ENCODE data around the gene CXCR5.
A peak's percentile ranks its signal among the peaks of the same experiment; 100 is the strongest.

The CXCR5 gene

GRCh38 chr11:118914178-118914918 lies 30.7 kb downstream of the CXCR5 start:
- no peak for DNase-seq

DNA sequence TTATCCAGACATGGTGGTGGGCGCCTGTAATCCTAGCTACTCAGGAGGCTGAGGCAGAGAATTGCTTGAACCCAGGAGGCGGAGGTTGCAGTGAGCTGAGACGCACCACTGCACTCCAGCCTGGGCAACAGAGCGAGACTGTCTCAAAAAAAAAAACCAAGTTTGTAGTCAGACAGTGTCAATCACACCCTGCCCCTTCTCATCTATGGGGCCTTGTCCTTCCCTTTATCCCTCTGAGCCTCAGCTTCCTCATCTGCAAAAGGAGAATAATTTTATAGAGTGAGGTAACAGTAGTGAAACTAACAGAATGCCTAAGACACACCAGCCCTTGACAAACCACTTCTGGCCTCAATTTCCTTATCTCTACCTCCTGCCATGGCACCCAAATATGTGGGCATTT lies 31.3 kb downstream of the CXCR5 start:
- DNase-seq, result no peak

DNA sequence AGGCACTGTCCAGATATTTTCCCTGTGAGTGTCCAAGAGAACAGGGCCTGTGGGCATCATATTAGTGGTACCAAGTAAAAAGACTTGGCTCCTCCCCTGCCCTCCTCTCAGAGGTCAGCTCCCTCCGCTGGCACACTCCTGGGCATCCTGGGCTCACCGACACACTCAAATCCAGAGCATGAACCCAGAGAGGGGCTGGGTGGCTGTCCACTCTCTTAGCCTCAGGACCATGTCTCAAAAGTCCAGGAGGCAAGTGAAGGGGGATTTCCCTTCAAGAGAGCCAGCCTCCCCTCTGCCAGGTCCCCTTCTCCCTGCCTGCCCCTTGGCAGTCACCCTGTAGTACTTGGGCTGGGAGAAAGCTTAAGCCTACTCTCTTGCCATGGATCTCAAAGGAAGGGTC lies 31.7 kb downstream of the CXCR5 start:
- DNase-seq, result no peak

GRCh38 chr11:118915941-118916841 lies 32.5 kb downstream of the CXCR5 start:
- DNase-seq, result no peak

- DNase-seq, result peak; percentile 49
These were observed 33.2 kb downstream of the CXCR5 start for GRCh38 chr11:118916842-118917388.

DNA sequence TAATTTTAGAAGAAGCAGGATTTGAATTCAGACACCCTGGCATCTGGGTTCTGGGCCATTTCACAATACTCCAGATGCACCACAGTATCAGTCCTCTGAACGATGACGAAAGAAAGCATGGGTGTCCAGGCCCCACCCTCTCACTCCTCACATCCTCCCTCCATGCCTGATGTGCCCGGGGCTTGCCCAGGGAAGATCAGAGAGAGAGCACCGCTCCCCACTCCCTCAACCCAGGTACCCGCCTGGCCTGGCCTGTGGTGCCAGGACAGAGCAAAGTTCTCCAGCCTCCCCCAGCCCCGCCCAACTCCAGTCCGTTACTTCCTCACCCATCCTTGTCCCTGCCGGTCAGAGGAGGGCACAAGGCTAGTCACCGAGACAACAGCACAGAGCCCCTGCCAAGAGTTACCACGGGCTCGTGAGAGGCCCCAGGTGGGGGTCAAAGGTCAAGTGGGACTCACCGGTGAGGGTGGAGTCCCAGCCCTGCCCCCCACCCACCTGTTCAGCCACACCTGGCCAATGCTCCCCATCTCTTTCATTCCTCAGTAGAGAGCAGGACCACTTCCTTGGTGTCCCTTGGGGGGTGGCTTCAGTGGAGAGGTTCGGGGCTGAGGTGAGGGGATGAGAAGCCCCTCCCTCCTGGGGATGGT lies 33.9 kb downstream of the CXCR5 start:
- DNase-seq, result peak; percentile 92

DNA sequence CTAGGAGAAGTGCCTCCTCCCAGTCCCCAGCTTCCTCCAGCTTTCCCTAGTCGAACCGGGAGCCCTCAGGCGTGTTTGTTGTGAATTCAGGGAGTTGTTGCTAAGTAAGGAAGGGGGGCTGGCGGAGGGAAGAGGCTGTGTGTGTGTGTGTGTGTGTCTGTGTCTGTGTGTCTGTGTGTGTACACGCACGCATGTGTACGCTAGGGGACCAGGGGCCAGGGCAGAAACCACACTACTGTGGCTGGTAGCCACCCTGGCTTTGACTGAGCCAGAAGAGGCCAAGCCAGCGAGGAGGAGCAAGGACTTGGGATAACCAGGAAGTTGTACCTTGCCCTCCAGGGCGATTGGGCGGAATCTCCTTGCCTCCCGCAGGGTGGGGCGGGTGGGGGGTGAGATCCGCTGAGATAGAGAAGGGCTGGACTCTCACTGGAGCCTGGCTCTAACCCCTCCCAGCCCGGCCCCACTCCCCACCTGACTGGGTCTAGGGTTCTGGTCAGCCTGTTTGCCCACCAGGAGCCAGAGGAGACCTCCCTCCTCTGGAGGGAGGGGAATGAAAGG lies 34.5 kb downstream of the CXCR5 start:
- DNase-seq, result peak; percentile 86

GRCh38 chr11:118918686-118919280 lies 35.1 kb downstream of the CXCR5 start:
- peak; percentile 37 for DNase-seq

DNA sequence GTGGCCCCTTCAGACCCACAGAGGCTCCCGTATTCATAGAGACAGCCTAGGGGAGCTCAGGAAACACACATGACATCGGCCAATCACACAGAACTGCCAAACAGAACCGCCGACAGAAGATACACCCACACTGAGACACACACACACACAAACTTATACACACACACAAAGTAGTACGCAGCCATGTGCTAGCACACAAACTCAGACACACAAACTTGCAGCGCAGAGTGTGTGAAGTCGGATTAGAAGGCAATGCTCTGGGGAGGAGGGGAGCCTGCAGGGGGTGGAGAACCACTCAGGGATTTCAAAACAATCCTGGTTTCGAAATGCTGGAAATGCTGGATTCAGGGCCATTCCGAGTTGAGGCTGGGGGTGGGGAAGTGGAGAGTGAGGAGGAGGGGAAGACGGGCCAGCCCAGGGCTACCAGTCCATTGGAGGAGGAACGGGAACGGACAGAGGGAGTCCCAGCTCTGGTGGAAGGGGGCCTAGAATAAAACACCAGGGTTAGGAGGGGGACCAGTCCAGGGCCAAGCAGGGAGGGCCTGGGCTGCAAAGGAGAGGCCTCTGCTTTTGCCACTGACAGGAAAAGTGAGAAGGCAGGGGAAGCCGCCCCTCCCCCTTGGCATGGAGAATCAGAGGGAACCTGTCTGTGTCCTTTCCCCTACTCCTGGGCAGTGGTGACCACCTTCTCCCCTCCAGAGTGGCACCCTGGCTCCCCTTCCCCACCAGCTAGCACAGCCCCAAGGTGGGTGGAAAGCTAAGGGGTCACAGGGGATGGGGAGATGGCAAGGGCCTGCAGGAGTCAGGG lies 37.6 kb downstream of the CXCR5 start:
- peak; percentile 85 for DNase-seq

- DNase-seq, result peak; percentile 68
These were observed 38.4 kb downstream of the CXCR5 start for GRCh38 chr11:118921929-118922744.

GRCh38 chr11:118922745-118923627 lies 39.3 kb downstream of the CXCR5 start:
- no peak for DNase-seq

DNA sequence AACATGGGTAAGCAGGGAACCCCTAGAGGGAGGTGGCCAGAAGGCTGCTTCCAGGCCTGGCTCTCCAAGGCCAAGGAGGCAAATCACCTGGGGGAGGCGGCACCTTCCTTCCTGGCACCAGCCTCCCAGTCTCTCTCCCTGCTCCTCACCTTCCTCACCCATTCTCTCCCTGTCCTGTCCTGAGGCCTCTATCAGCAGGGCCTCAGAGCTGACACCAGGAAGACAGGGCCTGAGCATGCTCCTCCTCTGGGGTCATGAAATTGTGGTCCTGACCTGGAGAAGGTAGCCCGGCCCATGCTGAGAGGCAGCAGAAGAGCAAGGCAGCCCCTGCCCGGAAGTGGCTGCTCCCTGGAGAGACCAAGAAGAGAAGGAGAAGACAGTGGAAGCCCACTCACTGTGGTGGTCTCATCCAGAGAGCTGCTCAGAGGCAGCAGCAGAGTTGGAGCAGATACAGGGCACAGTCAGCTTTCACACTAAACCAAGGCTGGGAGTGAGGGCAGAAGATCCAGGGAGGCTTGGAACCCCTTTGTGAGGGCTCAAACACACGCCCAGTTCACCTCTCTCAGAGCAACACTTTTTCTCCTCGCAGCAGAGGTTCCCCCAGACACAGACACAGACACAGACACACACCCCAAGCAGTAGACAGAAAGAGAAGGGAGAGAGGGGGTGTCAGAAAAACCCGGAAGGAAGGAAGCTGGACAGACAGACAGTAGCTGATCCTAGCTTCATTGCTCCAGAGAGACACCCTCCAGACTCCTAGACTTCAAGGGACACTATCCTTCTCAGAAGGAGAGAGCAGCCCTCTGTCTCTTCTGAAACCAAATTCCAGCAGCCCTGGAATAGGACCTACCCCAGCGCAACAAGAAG lies 40.3 kb downstream of the CXCR5 start:
- DNase-seq, result no peak

GRCh38 chr11:118924591-118925585 lies 41.2 kb downstream of the CXCR5 start:
- no peak for DNase-seq

DNA sequence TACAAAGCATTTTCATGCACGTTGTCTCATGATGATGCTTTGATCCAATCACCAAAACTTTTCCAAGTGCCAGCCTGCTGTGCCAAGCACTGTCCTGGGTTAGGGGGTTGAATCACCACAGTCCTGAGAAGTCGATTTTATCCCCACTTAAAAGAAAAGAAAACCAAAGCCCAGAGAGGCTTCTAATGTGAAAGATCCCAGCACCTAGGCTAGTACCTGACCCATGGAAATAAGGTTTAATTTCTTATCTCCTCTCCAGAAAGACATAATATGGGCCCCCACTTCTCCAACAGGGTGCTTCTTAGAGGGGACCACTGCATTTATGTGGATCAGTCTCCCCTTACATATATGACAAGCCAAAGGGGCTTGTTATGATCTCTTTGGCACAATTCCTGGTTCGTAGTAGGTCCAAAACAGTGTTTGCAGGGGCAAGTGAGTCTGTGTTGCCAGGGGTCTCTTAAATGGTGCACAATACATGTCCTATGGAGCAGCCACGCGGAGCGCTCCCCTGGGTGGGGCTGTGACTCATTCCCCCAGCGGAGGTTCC lies 43.9 kb downstream of the CXCR5 start:
- DNase-seq, result no peak

GRCh38 chr11:118928101-118928869 lies 44.6 kb downstream of the CXCR5 start:
- peak; percentile 94 for DNase-seq

DNA sequence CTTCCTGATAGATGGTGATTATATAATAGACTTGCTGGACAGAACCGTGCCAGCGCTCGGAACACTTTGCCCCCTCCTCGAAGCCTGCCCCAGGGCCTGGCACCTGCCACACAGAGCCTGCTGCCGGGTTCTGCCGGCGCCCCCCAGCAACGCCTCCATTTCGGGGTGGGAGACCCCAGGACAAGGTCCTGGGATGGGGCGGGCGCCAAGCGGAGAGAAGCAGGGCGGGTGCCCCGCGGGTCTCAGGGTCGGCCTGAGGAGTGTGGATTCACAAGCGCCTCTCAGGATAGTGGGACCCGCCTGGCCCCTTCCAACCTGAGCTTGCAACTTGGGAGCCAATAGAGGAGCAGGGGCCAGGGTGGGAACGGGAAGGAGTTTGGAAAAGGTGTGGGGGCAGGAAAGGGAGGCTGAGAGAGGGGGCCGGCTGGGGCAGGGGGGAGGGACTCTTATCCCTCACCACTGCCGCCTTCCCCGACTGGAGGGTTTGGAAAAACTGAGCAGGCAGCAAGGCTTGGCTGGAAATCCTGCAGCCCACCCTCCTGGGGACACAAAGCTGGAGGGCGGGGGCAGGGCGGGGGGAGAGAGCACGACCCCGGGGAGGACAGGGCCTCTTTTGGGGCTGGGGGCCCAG lies 45.3 kb downstream of the CXCR5 start:
- peak; percentile 44 for DNase-seq
